HG03565 (cell line): ENCODE data around the gene SH3BP5L.

ENCODE experiments used
- ATAC-seq: cut with Tn5 transposase; IDR thresholded peaks from one replicate; pipeline ENCODE4 v1.9.1; 2021; ENCODE audit warnings: mild to moderate bottlenecking, moderate library complexity; ENCODE audit not compliant: unreplicated experiment

SH3BP5L gene

GRCh38 chr1:248825909-248826760, at the start of gene SH3BP5L:
Gene SH3BP5L (minus strand): TSS chr1:248825915. CDS start chr1:248824935, 980 bp downstream.
- peak; percentile 74 for ATAC-seq

- ATAC-seq = peak; percentile 66
These were observed 48.3 kb upstream of the SH3BP5L start for GRCh38 chr1:248873993-248874533.

- ATAC-seq = peak; percentile 54
These were observed 47.8 kb upstream of the SH3BP5L start for GRCh38 chr1:248873409-248873992.

- peak; percentile 17 for ATAC-seq
These were observed 47.2 kb upstream of the SH3BP5L start for GRCh38 chr1:248872752-248873408.

GRCh38 chr1:248871837-248872401, 46.2 kb upstream of the SH3BP5L start:
- ATAC-seq = no peak

- peak; percentile 46 for ATAC-seq
These were observed 37.5 kb upstream of the SH3BP5L start for GRCh38 chr1:248862998-248863881.

- no peak for ATAC-seq
These were observed 36.9 kb upstream of the SH3BP5L start for GRCh38 chr1:248862695-248862997.

GRCh38 chr1:248861616-248862015, 35.9 kb upstream of the SH3BP5L start:
- ATAC-seq = no peak

- no peak for ATAC-seq
These were observed 34.3 kb upstream of the SH3BP5L start for GRCh38 chr1:248860007-248860406.

GRCh38 chr1:248858891-248859889, 33.5 kb upstream of the SH3BP5L start, which contains the start of gene ZNF692:
Gene ZNF692 (minus strand): TSS chr1:248859085. CDS start chr1:248858309, 776 bp downstream.
- ATAC-seq = peak; percentile 82

- peak; percentile 20 for ATAC-seq
These were observed 32.6 kb upstream of the SH3BP5L start for GRCh38 chr1:248858096-248858890.

- ATAC-seq = no peak
These were observed 32.0 kb upstream of the SH3BP5L start for GRCh38 chr1:248857749-248858095.

- no peak for ATAC-seq
These were observed 31.5 kb upstream of the SH3BP5L start for GRCh38 chr1:248857201-248857600.

- ATAC-seq = no peak
These were observed 30.5 kb upstream of the SH3BP5L start for GRCh38 chr1:248856176-248856575.

GRCh38 chr1:248855580-248855979, 29.9 kb upstream of the SH3BP5L start:
- ATAC-seq = no peak

- no peak for ATAC-seq
These were observed 28.1 kb upstream of the SH3BP5L start for GRCh38 chr1:248853663-248854375.

GRCh38 chr1:248852481-248853405, 27.0 kb upstream of the SH3BP5L start:
- ATAC-seq = no peak
